A549 (cell line): Measurements from ENCODE around the gene APOL4. TPM values are rescaled to one million over a fixed set of nuclear protein-coding genes. Genes with fewer than 3 reads are reported as not detected.

Experiments
- ATAC-seq, 2 experiments: fragments of 200-7000 bp in 1 of 2; fragments of >200 bp in 1 of 2; cut with Nextera tagmentation in 1 of 2; cut with Tn5 transposase in 1 of 2; 3 replicates each; pipeline versions ENCODE4 v1.8.0 to v1.9.1; 2018 to 2020; ENCODE audit warnings: mild to moderate bottlenecking in 1 of 2, moderate library complexity in 1 of 2
- CTCF ChIA-PET: fragments of 300-600 bp; sonication (Branson Sonifier 250); formaldehyde crosslinking; extraction: SDS; loops from one replicate; lab custom pipeline; 2021; ENCODE audit warnings: antibody characterized with exemption, inconsistent platforms; lab: Yijun Ruan, JAX
- POLR2A ChIA-PET: fragments of 350-600 bp; formaldehyde crosslinking; extraction: SDS; loops from one replicate; lab custom pipeline; 2021; ENCODE audit warnings: antibody characterized with exemption, inconsistent platforms; lab: Yijun Ruan, JAX
- DNase-seq, 2 experiments: peaks; one replicate each; pipeline versions ENCODE4 v3.0.0 to v3.0.0-alpha.2; 2011 to 2016; ENCODE audit warnings: low read depth in 1 of 2, low spot score in 1 of 2
- FAIRE-seq: peaks from 2 replicates; lab custom pipeline; 2011; peaks lifted over from hg19 to GRCh38; lab: Jason Lieb, UNC
- H3K27ac ChIP-seq, 2 experiments: fragments of >200 bp; sonication (Bioruptor Twin); formaldehyde crosslinking; 3 replicates each; pipeline ENCODE4 v1.5.1; 2016 to 2017
- H3K4me1 ChIP-seq: fragments of >200 bp; sonication (Bioruptor Twin); formaldehyde crosslinking; 3 replicates; pipeline ENCODE4 v1.6.1; 2016
- H3K4me2 ChIP-seq: fragments of >200 bp; sonication (Bioruptor Twin); formaldehyde crosslinking; 3 replicates; pipeline ENCODE4 v1.6.1; 2016
- H3K4me3 ChIP-seq: fragments of >200 bp; sonication (Bioruptor Twin); formaldehyde crosslinking; 3 replicates; pipeline ENCODE4 v1.5.1; 2016
- H3K9me3 ChIP-seq: fragments of >200 bp; sonication (Bioruptor Twin); formaldehyde crosslinking; 3 replicates; pipeline ENCODE4 v1.6.1; 2016
- BCL3 ChIP-seq: fragments of >200 bp; sonication (Bioruptor Twin); formaldehyde crosslinking; IDR thresholded peaks from 3 replicates; pipeline ENCODE4 v1.6.1; 2016
- CHD2 ChIP-seq: fragments of 150-350 bp; IDR thresholded peaks from 2 replicates; pipeline ENCODE4 v1.6.1; 2014; ENCODE audit warnings: low read length; ENCODE audit not compliant: partially characterized antibody
- CTCF ChIP-seq: fragments of >200 bp; sonication (Bioruptor Twin); formaldehyde crosslinking; IDR thresholded peaks from 3 replicates; pipeline ENCODE4 v1.5.1; 2016
- EHMT2 ChIP-seq: fragments of 200-600 bp; sonication (generic); IDR thresholded peaks from 2 replicates; pipeline ENCODE4 v1.6.1; 2016; ENCODE audit warnings: antibody characterized with exemption, low read depth, mild to moderate bottlenecking, moderate library complexity
- FOSB ChIP-seq: fragments of 250-450 bp; sonication (Bioruptor Pico); IDR thresholded peaks from 2 replicates; pipeline ENCODE4 v1.5.0; 2020; ENCODE audit warnings: mild to moderate bottlenecking, moderate library complexity
- FOXS1 ChIP-seq: fragments of 250-450 bp; sonication (Bioruptor Pico); IDR thresholded peaks from 2 replicates; pipeline ENCODE4 v1.5.0; 2020; ENCODE audit warnings: mild to moderate bottlenecking, moderate library complexity
- HDAC2 ChIP-seq: fragments of 200-600 bp; sonication (generic); IDR thresholded peaks from 2 replicates; pipeline ENCODE4 v1.6.1; 2016
- HES2 ChIP-seq: fragments of >200 bp; sonication (Bioruptor Twin); formaldehyde crosslinking; IDR thresholded peaks from 2 replicates; pipeline ENCODE4 v1.6.1; 2016
- HOXA7 ChIP-seq: fragments of 250-450 bp; sonication (Bioruptor Pico); IDR thresholded peaks from 2 replicates; pipeline ENCODE4 v1.5.0; 2020; ENCODE audit warnings: mild to moderate bottlenecking, moderate library complexity
- KDM5A ChIP-seq: fragments of 200-600 bp; sonication (generic); IDR thresholded peaks from 2 replicates; pipeline ENCODE4 v1.6.1; 2016; ENCODE audit warnings: antibody characterized with exemption, mild to moderate bottlenecking
- MAX ChIP-seq: IDR thresholded peaks from 2 replicates; pipeline ENCODE4 v1.6.1; 2012
- MAZ ChIP-seq: fragments of 150-350 bp; IDR thresholded peaks from 2 replicates; pipeline ENCODE4 v1.6.1; 2014; ENCODE audit warnings: antibody characterized with exemption, low read depth, low read length, borderline replicate concordance
- NPAS2 ChIP-seq: fragments of 250-450 bp; sonication (Bioruptor Pico); IDR thresholded peaks from 2 replicates; pipeline ENCODE4 v1.8.0; 2022; ENCODE audit warnings: mild to moderate bottlenecking, moderate library complexity, borderline replicate concordance
- PHF8 ChIP-seq: fragments of 200-600 bp; sonication (generic); IDR thresholded peaks from 2 replicates; pipeline ENCODE4 v1.6.1; 2016; ENCODE audit warnings: low read depth, mild to moderate bottlenecking, antibody characterized with exemption, moderate library complexity, borderline replicate concordance
- RAD21 ChIP-seq, 2 experiments: fragments of >200 bp in 1 of 2; sonication (Bioruptor Twin) in 1 of 2; formaldehyde crosslinking in 1 of 2; IDR thresholded peaks in 1 of 2; conservative IDR thresholded peaks in 1 of 2; 2 replicates in 1 of 2; 3 replicates in 1 of 2; pipeline ENCODE4 v1.6.1; 2012 to 2018; ENCODE audit warnings: inconsistent platforms in 1 of 2
- RARB ChIP-seq: fragments of 250-450 bp; sonication (Bioruptor Pico); IDR thresholded peaks from 2 replicates; pipeline ENCODE4 v1.8.0; 2021; ENCODE audit warnings: mild to moderate bottlenecking, moderate library complexity
- RFX5 ChIP-seq: fragments of 450-650 bp; IDR thresholded peaks from 2 replicates; pipeline ENCODE4 v1.7.1; 2014; ENCODE audit warnings: antibody characterized with exemption, mild to moderate bottlenecking, moderate library complexity
- RNF2 ChIP-seq: fragments of 200-600 bp; sonication (generic); IDR thresholded peaks from 2 replicates; pipeline ENCODE4 v1.6.1; 2016; ENCODE audit warnings: low read depth, mild to moderate bottlenecking, antibody characterized with exemption, moderate library complexity, borderline replicate concordance
- SMC3 ChIP-seq: fragments of >200 bp; sonication (Bioruptor Twin); formaldehyde crosslinking; IDR thresholded peaks from 3 replicates; pipeline ENCODE4 v1.6.1; 2018; ENCODE audit warnings: inconsistent platforms
- TFCP2L1 ChIP-seq: fragments of 250-450 bp; sonication (Bioruptor Pico); IDR thresholded peaks from 2 replicates; pipeline ENCODE4 v1.5.0; 2021; ENCODE audit warnings: mild to moderate bottlenecking
- ZFP36 ChIP-seq: fragments of 450-650 bp; IDR thresholded peaks from 2 replicates; pipeline ENCODE4 v1.6.1; 2014; ENCODE audit warnings: borderline replicate concordance; ENCODE audit not compliant: partially characterized antibody
- ZNF302 ChIP-seq: fragments of 250-450 bp; sonication (Bioruptor Pico); IDR thresholded peaks from 2 replicates; pipeline ENCODE4 v1.9.0; 2021; ENCODE audit warnings: inconsistent platforms, mild to moderate bottlenecking, moderate library complexity
- WGBS: methylation state at CpG from one replicate; pipeline ENCODE4 v1.1.6; 2017; ENCODE audit errors: missing lambda C conversion rate; 5-methylcytosine and 5-hydroxymethylcytosine counted together
- polyA plus RNA-seq, 4 experiments: library from polyadenylated mRNA; depleted of rRNA in 3 of 4; stranded (reverse); fragments of >200 nt; fragmentation: RNase III in 1 of 4; extraction: RNeasy Plus Mini Kit Qiagen cat#74134 plus additional on column Dnase treatment in 1 of 4; gene quantifications; 2 replicates in 3 of 4; 3 replicates in 1 of 4; pipeline ENCODE4 v1.2.3, GENCODE V29; 2011 to 2017

APOL4 gene
- polyA plus RNA-seq, 2 of the 4 experiments (the other 2 are of a cell fraction), result not detected

GRCh38 chr22:36222887-36223450 lies 21.4 kb upstream of the APOL4 start:
- WGBS, result 63% methylated on average over 9 of the region's 9 CpGs
- Histone ChIP-seq H3K4me1 (peaks cover 5% of the 10 kb centered on the region; the same call in 1 of the 3 replicates), H3K4me3 (no peak overlapping the region), H3K4me2 (no peak overlapping the region), H3K27ac (no peak overlapping the region), H3K9me3 (no peaks in the 10 kb centered on the region)
- DNase-seq, result no peak
- no peak for ATAC-seq
- no peak for FAIRE-seq
- ChIA-PET CTCF (interaction anchor here (0.6 to 1.6 kb wide), 4 partner anchors 9 to 87 kb away, joined by 3 to 4 read pairs (median 3); no protein-coding TSS in a partner anchor), POLR2A (no interaction called here)
- no peak for TF ChIP-seq BCL3
- TF ChIP-seq CHD2, result no peak
- no peak for TF ChIP-seq NPAS2 (CRISPR knock-in tag)
- TF ChIP-seq RARB (CRISPR knock-in tag), result no peak
- no peak for TF ChIP-seq RFX5
- no peak for TF ChIP-seq ZNF302
- no peak for TF ChIP-seq FOXS1
- TF ChIP-seq PHF8, result no peak
- TF ChIP-seq, all 56 proteins: peak for 0

- FAIRE-seq, result no peak
- TF ChIP-seq EHMT2 (no peak), HOXA7 (CRISPR knock-in tag) (no peak), HES2 (no peak), MAZ (no peak), TFCP2L1 (no peak), ZNF302 (no peak), RNF2 (no peak), CHD2 (no peak), ZFP36 (no peak), RFX5 (no peak), FOSB (CRISPR knock-in tag) (no peak), KDM5A (no peak), RAD21 (conservative IDR thresholded peaks at IDR 0.05 in 1 of 2, IDR thresholded peaks at IDR 0.05 in 1 of 2) (peak in 1 of 2 experiments; percentile 45; a peak in 3 of 5 replicates), HDAC2 (no peak), CTCF (peak; percentile 56), SMC3 (peak; percentile 55), MAX (no peak)
- Histone ChIP-seq H3K4me3 (no peak overlapping the region), H3K4me1 (peaks cover 5% of the 10 kb centered on the region; the same call in 1 of the 3 replicates), H3K9me3 (no peaks in the 10 kb centered on the region), H3K4me2 (peak overlapping the region; percentile 53; the same call in 2 of the 3 replicates), H3K27ac (no peak overlapping the region)
- ATAC-seq, result peak; percentile 92 to 93
- ChIA-PET POLR2A (no interaction called here), CTCF (interaction anchor here (0.7 to 1.6 kb wide), 8 partner anchors 8 to 98 kb away, joined by 3 to 5 read pairs (median 3); partner anchors contain the start of gene APOL4)
- 1% methylated on average over 7 of the region's 7 CpGs for WGBS
- DNase-seq, result peak; percentile 19 to 39
Observed at GRCh38 chr22:36221799-36222751, 20.5 kb upstream of the APOL4 start.
